Activated CD8-positive, alpha-beta memory T cell treated with anti-CD3 and anti-CD28 coated beads, Interleukin-2, amount 50 U/mL, for 1 hour (primary cell): ENCODE data around the gene SLC19A1.

ENCODE experiments used
- DNase-seq: peaks from one replicate; pipeline ENCODE4 v3.0.0-alpha.2; 2020; ENCODE audit errors: extremely low read depth

Gene SLC19A1

GRCh38 chr21:45479691-45480675 lies 62.3 kb downstream of the SLC19A1 start:
- no peak for DNase-seq

DNA sequence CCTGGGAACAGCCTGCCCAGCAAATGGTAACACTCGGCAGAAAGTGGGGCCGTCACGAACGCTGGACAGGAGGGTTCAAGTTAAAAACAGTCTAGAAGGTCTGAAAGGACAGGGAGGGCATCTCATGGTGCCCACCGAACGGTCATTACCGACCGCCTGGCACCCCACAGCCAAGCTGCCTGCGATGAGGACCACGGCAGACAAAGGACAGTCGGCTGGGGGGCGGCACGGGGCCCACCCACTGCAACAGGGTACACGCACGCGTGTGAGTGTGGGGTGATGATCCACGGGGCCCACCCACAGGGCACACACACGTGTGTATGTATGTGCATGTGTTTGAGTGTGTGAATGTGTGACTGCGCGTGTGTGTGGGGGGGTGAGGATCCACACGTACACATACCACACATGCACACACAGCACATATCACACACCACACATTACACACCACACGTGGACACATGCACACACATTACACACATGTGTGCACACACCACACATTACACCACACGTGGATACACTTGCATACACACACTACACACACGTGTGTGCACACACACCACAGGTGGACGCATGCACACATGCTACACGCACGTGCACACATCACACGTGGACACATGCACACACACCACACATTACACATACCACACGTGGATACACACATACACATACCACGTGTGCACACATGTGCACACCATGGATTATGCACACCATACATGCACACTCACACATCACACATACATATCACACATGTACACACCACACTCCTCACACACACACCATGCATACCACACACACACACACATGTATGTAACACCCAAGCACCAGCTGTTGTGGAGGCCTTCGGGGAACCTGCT lies 63.2 kb downstream of the SLC19A1 start:
- DNase-seq, result no peak

- DNase-seq, result peak; percentile 52
Measured at GRCh38 chr21:45478115-45478801, 64.0 kb downstream of the SLC19A1 start.

GRCh38 chr21:45477176-45478114 lies 64.8 kb downstream of the SLC19A1 start:
- no peak for DNase-seq

DNA sequence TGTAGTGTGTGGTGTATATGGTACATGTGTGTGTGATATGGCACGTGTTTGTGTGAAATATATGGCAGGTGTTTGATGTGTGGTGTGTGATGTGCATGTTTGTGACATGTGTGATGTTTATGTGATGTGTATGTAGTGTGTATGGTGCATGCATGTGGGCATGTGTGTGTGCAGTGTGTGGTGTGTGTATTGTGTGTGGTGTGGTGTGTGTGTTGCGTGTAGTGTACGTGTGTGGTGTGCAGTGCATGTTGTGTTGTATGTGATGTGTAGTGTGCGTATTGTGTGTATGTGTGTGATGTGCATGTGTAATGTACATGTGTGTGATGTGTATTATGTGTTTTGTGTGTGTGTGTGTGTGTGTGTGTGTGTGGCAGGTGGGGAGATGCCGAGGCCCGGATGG lies 65.7 kb downstream of the SLC19A1 start:
- no peak for DNase-seq

GRCh38 chr21:45475797-45476570 lies 66.3 kb downstream of the SLC19A1 start:
- DNase-seq, result no peak

GRCh38 chr21:45475004-45475685 lies 67.1 kb downstream of the SLC19A1 start:
- no peak for DNase-seq

GRCh38 chr21:45474323-45474950 lies 67.8 kb downstream of the SLC19A1 start:
- DNase-seq, result no peak

DNA sequence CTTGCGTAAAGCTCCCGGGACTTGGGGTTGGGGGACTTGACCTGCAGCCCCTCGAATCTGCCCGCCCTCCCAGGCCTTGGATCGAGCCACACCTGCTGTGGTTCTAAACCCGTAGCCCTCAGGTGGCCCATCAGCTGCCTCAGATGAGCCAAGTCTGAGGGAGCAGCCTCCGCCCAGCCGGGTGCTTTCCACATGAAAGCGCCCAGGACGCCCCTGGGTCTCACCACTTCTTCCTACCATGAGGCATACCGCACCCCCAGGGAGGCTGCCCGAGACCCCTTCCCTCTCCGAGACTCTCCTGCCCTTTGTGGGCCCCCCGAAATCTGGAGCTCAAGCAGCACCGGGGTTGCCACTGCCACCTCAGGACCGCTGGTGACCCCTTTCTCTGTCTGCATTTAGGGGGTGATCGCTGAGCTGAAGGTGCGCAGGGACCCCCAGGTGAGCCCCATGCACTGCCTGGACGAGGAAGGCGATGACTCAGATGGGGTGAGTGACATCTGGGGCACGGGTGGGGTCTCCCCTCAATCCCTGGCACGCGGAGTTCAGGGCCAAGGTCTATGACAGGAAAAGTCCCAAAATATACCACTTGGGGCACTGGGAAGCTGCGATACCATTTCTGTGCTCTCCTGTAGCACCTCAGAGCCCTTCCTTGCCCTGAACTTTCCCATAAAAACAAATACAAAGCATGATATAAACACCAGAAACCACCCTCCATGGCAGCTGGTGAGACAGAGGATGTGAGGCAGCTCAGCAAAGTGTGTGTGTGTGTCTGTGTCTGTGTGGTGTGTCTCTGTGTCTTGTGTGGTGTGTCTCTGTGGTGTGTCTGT lies 68.5 kb downstream of the SLC19A1 start:
- DNase-seq, result no peak

GRCh38 chr21:45472445-45473365 lies 69.5 kb downstream of the SLC19A1 start:
- no peak for DNase-seq

- DNase-seq, result no peak
Measured at GRCh38 chr21:45471525-45472221, 70.6 kb downstream of the SLC19A1 start.

DNA sequence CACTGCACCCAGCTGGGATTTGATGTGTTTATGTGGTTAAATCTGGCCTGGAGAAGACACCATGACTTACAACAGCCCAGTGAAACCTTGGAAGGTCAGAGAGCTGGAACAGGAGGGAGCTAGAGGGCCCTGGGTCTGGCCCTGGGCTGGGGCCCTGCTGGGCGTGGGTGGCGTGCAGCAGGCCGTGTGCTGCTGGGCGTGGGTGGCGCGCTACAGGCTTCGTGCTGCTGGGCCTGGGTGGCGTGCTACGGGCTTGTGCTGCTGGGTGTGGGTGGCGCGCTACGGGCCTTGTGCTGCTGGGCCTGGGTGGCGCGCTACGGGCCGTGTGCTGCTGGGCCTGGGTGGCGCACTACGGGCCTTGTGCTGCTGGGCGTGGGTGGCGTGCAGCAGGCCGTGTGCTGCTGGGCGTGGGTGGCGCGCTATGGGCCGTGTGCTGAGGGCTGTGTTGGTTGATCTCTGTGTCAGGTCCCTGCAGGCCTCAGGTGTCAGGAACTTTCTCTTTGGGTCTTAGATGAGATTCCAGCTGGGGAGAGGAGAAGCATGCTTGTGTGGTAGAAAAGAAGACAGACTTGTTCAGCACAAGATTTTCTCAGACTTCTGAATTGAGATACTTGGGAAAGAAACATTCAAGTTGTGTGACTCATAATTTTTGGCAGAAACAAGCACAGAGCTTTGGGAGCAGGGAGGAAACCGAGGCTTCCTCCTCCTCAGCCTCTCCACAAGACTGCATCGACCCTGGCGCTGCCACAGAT lies 71.3 kb downstream of the SLC19A1 start:
- DNase-seq, result no peak

DNA sequence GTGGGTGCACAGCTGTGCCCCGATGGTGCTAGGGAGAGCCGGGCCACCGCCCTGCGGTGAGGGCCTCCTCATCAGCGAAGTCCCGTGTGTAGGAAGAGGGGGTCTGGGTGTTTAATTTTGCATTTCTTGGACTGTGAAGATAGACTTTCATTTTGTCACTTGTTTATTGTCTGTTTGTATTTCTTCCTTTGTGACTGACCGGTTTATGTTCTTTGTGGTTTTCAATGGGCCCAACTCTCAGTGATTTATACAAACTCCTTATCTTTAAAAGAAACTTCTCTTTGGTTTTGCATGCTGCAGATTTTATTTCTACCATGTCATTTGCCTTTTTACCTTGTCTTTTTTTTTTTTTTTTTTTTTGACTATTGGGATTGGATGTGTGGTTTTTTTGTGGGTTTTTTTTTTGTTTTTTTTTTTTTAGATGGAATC lies 72.1 kb downstream of the SLC19A1 start:
- no peak for DNase-seq

- DNase-seq, result no peak
Measured at GRCh38 chr21:45469273-45470086, 72.8 kb downstream of the SLC19A1 start.

DNA sequence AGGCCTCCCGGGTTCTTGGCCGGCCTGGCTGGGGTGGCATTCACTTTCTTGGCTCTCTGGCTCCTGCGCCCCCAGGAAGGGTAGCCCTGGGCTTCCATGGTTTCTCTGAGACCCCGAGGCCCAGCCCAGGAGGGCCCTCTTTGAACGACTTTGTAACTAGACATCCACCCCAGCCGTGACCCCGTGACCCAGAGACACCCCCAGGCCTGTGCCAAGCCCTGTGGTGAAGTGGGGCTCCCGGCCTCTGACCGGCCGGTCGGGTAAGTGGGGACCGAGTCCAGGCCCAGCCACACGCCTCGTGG lies 73.3 kb downstream of the SLC19A1 start:
- DNase-seq, result no peak
